ENCODE data around the gene CNPY1.

CNPY1 gene

DNA sequence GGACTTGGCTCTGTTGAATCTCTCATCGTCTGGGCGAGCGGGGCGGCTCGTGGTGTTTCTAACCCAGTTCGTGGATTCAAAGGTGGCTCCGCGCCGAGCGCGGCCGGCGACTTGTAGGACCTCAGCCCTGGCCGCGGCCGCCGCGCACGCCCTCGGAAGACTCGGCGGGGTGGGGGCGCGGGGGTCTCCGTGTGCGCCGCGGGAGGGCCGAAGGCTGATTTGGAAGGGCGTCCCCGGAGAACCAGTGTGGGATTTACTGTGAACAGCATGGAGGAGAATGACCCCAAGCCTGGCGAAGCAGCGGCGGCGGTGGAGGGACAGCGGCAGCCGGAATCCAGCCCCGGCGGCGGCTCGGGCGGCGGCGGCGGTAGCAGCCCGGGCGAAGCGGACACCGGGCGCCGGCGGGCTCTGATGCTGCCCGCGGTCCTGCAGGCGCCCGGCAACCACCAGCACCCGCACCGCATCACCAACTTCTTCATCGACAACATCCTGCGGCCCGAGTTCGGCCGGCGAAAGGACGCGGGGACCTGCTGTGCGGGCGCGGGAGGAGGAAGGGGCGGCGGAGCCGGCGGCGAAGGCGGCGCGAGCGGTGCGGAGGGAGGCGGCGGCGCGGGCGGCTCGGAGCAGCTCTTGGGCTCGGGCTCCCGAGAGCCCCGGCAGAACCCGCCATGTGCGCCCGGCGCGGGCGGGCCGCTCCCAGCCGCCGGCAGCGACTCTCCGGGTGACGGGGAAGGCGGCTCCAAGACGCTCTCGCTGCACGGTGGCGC is 88.1 kb downstream of the CNPY1 start, which contains the start of gene EN2:
Gene EN2 (plus strand): TSS at position 19 of the 767 bp plus-strand sequence. CDS start 249 bp downstream, at position 268.
- peaks cover 18% of the 10 kb centered on the region for H3K4me1 ChIP-seq (ENCODE audit: insufficient read depth, low read length)
- H3K4me3 ChIP-seq (ENCODE audit: low read depth in 1 of 2, low read length in 2 of 2) = peak within 1 kb of the TSS; percentile 17 to 55
- peaks cover 77 to 96% of the 10 kb centered on the region in 2 donors for H3K27me3 ChIP-seq (ENCODE audit: control insufficient read depth in 1 of 2, insufficient read depth in 2 of 2, low read length in 2 of 2)
- no peak within 1 kb of the TSS for H3K9ac ChIP-seq (ENCODE audit: low read length)
- no peak within 1 kb of the TSS for H3K27ac ChIP-seq (ENCODE audit: low read depth, low read length)
- no peaks in the 10 kb centered on the region for H3K9me3 ChIP-seq (ENCODE audit: low read length)
- no peaks in the 10 kb centered on the region for H3K36me3 ChIP-seq (ENCODE audit: insufficient read depth, low read length)

GRCh38 chr7:155457544-155458110 is 88.7 kb downstream of the CNPY1 start:
- no peak overlapping the region for H3K27ac ChIP-seq (ENCODE audit: low read depth, low read length)
- peaks cover 18% of the 10 kb centered on the region for H3K4me1 ChIP-seq (ENCODE audit: insufficient read depth, low read length)
- H3K9me3 ChIP-seq (ENCODE audit: low read length) = no peaks in the 10 kb centered on the region
- no peaks in the 10 kb centered on the region for H3K36me3 ChIP-seq (ENCODE audit: insufficient read depth, low read length)
- peaks cover 77 to 96% of the 10 kb centered on the region in 2 donors for H3K27me3 ChIP-seq (ENCODE audit: control insufficient read depth in 1 of 2, insufficient read depth in 2 of 2, low read length in 2 of 2)
- H3K4me3 ChIP-seq (ENCODE audit: low read depth in 1 of 2, low read length in 2 of 2) = peak overlapping the region; percentile 17 to 55
- H3K9ac ChIP-seq (ENCODE audit: low read length) = no peak overlapping the region

DNA sequence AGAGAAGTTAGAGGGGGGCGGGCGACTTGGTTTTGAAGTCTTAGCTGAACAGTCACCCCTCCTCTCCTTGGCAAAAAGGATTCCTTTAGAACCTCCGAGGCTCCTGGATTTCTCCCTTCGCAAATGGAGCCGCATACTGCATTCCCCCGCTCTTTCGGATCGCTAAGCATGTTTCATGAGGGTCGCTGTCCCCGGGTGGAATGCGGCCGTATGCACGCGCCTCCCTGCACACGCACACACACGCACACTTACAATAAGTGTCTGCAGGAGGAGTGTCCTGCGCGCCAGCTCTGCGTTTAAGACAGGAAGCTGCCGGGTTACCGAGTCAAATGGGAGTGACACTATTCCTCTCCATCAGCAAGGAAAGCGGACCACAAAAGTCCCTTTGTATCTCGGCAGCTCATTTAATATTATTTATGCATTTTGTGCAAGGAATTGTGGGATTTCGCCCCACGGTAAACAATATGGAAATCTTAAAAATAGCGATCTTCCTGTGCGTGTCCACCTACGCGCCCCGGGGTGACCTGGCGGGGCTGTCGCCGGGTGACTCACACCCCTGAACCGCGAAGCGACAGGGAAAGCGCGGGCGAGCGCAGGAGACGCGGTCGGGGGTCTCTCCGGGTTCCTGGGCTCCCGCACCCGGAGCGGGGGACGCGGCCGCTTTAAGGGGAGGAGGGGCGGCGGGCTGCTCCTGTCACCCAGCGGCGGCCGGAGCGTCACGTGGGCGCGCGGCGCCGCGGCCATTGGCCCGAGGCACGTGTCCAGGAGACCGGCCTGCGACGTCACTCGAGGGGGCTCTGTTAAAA is 89.4 kb downstream of the CNPY1 start:
- Histone ChIP-seq H3K36me3 (ENCODE audit: insufficient read depth, low read length) (no peaks in the 10 kb centered on the region), H3K27ac (ENCODE audit: low read depth, low read length) (no peak overlapping the region), H3K27me3 (ENCODE audit: control insufficient read depth in 1 of 2, insufficient read depth in 2 of 2, low read length in 2 of 2) (peaks cover 76 to 92% of the 10 kb centered on the region in 2 donors), H3K9ac (ENCODE audit: low read length) (no peak overlapping the region), H3K4me1 (ENCODE audit: insufficient read depth, low read length) (peaks cover 18% of the 10 kb centered on the region), H3K4me3 (ENCODE audit: low read depth in 1 of 2, low read length in 2 of 2) (peak overlapping the region; percentile 17 to 55), H3K9me3 (ENCODE audit: low read length) (no peaks in the 10 kb centered on the region)

DNA sequence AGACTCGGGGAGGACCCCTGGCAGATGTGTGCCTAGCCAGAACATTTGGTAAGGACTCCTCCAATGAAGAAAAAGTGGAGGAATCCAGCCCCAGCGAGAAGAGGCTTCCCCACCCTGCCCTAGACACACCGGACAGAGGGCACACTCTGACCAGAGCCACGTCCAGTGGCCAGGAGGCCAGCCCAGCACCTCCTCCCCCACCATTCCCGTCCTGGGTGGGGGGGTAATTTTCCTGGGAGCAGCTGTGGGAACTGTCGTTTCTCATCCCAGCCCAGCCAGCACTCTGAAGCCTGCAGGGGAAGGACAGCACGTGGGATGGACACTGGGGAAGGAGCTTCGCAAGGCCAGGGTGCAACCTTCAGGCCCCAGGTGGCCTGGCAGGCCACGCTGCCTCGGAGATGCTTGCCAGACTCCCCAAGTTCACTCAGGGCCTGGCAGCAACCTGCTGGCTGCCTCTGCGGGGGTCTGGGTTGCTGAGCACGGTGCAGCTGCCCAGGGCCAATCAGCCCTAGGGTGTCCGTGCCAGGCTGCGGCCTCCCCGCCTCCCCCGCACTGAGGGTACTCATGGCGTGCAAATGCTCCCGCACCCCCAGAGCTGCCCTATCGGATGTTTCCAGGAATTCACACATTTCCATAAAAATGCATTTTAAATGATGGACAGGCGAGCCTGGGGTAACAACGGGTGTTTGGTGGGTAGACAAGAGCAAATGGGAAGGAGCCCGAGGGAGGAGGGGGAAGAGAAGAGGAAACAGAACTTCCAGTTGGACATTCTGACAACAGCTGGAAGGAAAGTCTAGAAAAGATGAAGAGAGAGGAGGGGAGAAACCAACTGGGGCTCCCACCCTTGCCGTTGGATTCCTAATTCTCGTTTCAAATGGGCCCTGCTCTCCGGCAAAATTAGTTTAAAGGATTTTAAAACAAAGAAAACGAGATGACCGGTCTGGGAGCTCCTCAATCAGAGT is 90.3 kb downstream of the CNPY1 start:
- Histone ChIP-seq H3K27ac (ENCODE audit: low read depth, low read length) (no peak overlapping the region), H3K27me3 (ENCODE audit: control insufficient read depth in 1 of 2, insufficient read depth in 2 of 2, low read length in 2 of 2) (peaks cover 76 to 92% of the 10 kb centered on the region in 2 donors), H3K9me3 (ENCODE audit: low read length) (no peaks in the 10 kb centered on the region), H3K4me1 (ENCODE audit: insufficient read depth, low read length) (peaks cover 18% of the 10 kb centered on the region), H3K9ac (ENCODE audit: low read length) (no peak overlapping the region), H3K36me3 (ENCODE audit: insufficient read depth, low read length) (no peaks in the 10 kb centered on the region), H3K4me3 (ENCODE audit: low read depth in 1 of 2, low read length in 2 of 2) (peak overlapping the region in 1 of 2 donors; percentile 55)

- Histone ChIP-seq H3K4me3 (ENCODE audit: low read depth in 1 of 2, low read length in 2 of 2) (no peak overlapping the region), H3K27me3 (ENCODE audit: control insufficient read depth in 1 of 2, insufficient read depth in 2 of 2, low read length in 2 of 2) (peaks cover 71 to 92% of the 10 kb centered on the region in 2 donors), H3K36me3 (ENCODE audit: insufficient read depth, low read length) (no peaks in the 10 kb centered on the region), H3K4me1 (ENCODE audit: insufficient read depth, low read length) (peaks cover 18% of the 10 kb centered on the region), H3K27ac (ENCODE audit: low read depth, low read length) (no peak overlapping the region), H3K9me3 (ENCODE audit: low read length) (no peaks in the 10 kb centered on the region), H3K9ac (ENCODE audit: low read length) (no peak overlapping the region)
Measured at GRCh38 chr7:155455132-155455693, 91.1 kb downstream of the CNPY1 start.

- H3K36me3 ChIP-seq (ENCODE audit: insufficient read depth, low read length) = no peaks in the 10 kb centered on the region
- H3K9me3 ChIP-seq (ENCODE audit: low read length) = no peaks in the 10 kb centered on the region
- H3K9ac ChIP-seq (ENCODE audit: low read length) = no peak overlapping the region
- H3K4me1 ChIP-seq (ENCODE audit: insufficient read depth, low read length) = peaks cover 18% of the 10 kb centered on the region
- H3K4me3 ChIP-seq (ENCODE audit: low read depth in 1 of 2, low read length in 2 of 2) = no peak overlapping the region
- H3K27me3 ChIP-seq (ENCODE audit: control insufficient read depth in 1 of 2, insufficient read depth in 2 of 2, low read length in 2 of 2) = peaks cover 64 to 92% of the 10 kb centered on the region in 2 donors
- H3K27ac ChIP-seq (ENCODE audit: low read depth, low read length) = no peak overlapping the region
Measured at GRCh38 chr7:155454183-155455112, 91.9 kb downstream of the CNPY1 start.

- peaks cover 18% of the 10 kb centered on the region for H3K4me1 ChIP-seq (ENCODE audit: insufficient read depth, low read length)
- no peak overlapping the region for H3K27ac ChIP-seq (ENCODE audit: low read depth, low read length)
- no peaks in the 10 kb centered on the region for H3K36me3 ChIP-seq (ENCODE audit: insufficient read depth, low read length)
- no peaks in the 10 kb centered on the region for H3K9me3 ChIP-seq (ENCODE audit: low read length)
- no peak overlapping the region for H3K4me3 ChIP-seq (ENCODE audit: low read depth in 1 of 2, low read length in 2 of 2)
- no peak overlapping the region for H3K9ac ChIP-seq (ENCODE audit: low read length)
- peaks cover 58 to 92% of the 10 kb centered on the region in 2 donors for H3K27me3 ChIP-seq (ENCODE audit: control insufficient read depth in 1 of 2, insufficient read depth in 2 of 2, low read length in 2 of 2)
Measured at GRCh38 chr7:155453296-155454182, 92.8 kb downstream of the CNPY1 start.

DNA sequence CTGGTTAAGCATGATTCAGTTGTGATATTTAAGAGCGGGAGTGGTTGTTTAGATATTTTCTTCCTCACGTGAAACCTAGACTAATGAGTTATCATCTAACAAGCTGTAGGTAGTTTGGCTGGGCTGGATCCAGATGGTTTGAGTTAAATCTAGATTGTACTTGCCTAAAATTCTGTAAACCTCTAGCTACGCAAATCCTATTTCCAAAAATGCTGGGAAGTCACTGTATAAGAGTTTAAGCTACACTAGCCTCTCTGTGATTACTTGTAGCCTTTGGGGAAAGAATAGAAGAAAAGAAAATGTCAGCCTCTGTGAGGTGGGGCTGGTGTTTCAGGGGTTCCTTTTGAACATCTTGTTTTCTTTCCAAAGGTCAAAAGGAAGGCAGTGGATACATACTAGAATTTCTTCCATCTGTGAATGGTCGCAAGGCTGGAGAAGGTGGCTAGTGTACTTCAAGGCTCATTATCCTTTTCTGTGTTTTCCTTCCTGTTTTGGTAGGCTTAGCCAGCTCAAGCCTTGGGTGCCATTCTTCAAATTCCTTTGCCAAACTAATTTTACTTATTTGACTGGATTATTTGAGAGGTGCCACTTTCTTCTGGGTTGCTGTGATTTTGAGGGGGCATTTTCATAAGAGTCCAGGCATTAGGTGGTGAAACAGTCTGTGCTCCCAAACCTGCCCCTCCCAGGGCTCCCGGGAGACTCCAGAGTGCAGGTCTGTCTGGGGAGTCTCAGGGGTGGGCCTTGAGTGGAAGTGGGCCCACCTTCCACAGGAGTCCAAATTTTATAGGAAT is 93.7 kb downstream of the CNPY1 start:
- Histone ChIP-seq H3K9ac (ENCODE audit: low read length) (no peak overlapping the region), H3K27ac (ENCODE audit: low read depth, low read length) (no peak overlapping the region), H3K36me3 (ENCODE audit: insufficient read depth, low read length) (no peaks in the 10 kb centered on the region), H3K4me1 (ENCODE audit: insufficient read depth, low read length) (peaks cover 18% of the 10 kb centered on the region), H3K9me3 (ENCODE audit: low read length) (no peaks in the 10 kb centered on the region), H3K4me3 (ENCODE audit: low read depth in 1 of 2, low read length in 2 of 2) (no peak overlapping the region), H3K27me3 (ENCODE audit: control insufficient read depth in 1 of 2, insufficient read depth in 2 of 2, low read length in 2 of 2) (peaks cover 66 to 94% of the 10 kb centered on the region in 2 donors)

GRCh38 chr7:155451840-155452239 is 94.5 kb downstream of the CNPY1 start:
- peaks cover 71 to 94% of the 10 kb centered on the region in 2 donors for H3K27me3 ChIP-seq (ENCODE audit: control insufficient read depth in 1 of 2, insufficient read depth in 2 of 2, low read length in 2 of 2)
- peaks cover 14% of the 10 kb centered on the region for H3K4me1 ChIP-seq (ENCODE audit: insufficient read depth, low read length)

More at GRCh38 chr7:155451840-155452239, 94.5 kb downstream of the CNPY1 start:
- Histone ChIP-seq H3K9me3 (ENCODE audit: low read length) (no peaks in the 10 kb centered on the region), H3K4me3 (ENCODE audit: low read depth in 1 of 2, low read length in 2 of 2) (no peak overlapping the region), H3K36me3 (ENCODE audit: insufficient read depth, low read length) (no peaks in the 10 kb centered on the region), H3K9ac (ENCODE audit: low read length) (no peak overlapping the region), H3K27ac (ENCODE audit: low read depth, low read length) (no peak overlapping the region)

Measured in muscle layer of colon (tissue), 2 donors.